Measurements from ENCODE around the gene ERFE. TPM values are rescaled to one million over a fixed set of nuclear protein-coding genes. Genes with fewer than 3 reads are reported as not detected.

The ERFE gene
- total RNA-seq, 1 donor from 2014 or later: not detected

GRCh38 chr2:238138331-238139195, 20.2 kb upstream of the ERFE start, which contains the start of gene KLHL30:
KLHL30 (plus strand) TSS chr2:238138668; CDS start chr2:238140755, 2,087 bp downstream.
- DNase-seq (ENCODE audit: low spot score): no peak
- Histone ChIP-seq H3K9ac (no peak within 1 kb of the TSS), H4K20me1 (ENCODE audit: low read depth) (no peaks in the 10 kb centered on the region), H3F3A (ENCODE audit: low read depth) (no peaks in the 10 kb centered on the region), H3K27ac (no peak within 1 kb of the TSS), H2AFZ (replicated peaks) (peak within 1 kb of the TSS; percentile 68), H3K79me2 (ENCODE audit: low read depth) (no peaks in the 10 kb centered on the region), H3K27me3 (no peaks in the 10 kb centered on the region), H3K36me3 (no peaks in the 10 kb centered on the region), H3K4me3 (no peak within 1 kb of the TSS), H3K9me3 (ENCODE audit: low read depth) (no peaks in the 10 kb centered on the region), H3K4me2 (no peak within 1 kb of the TSS), H3K4me1 (peaks cover 8% of the 10 kb centered on the region)
- no peaks in the 10 kb centered on the region for H3K4me1 Mint-ChIP-seq
- H3K27ac Mint-ChIP-seq: peak within 1 kb of the TSS; percentile 46
- no peaks in the 10 kb centered on the region for H3K9me3 Mint-ChIP-seq
- H3K36me3 Mint-ChIP-seq: no peaks in the 10 kb centered on the region
- no peak within 1 kb of the TSS for H3K4me3 Mint-ChIP-seq
- TF ChIP-seq EZH2phosphoT487 (IDR thresholded peaks at IDR 0.05) (no peak), EZH2 (IDR thresholded peaks at IDR 0.05) (no peak), CTCF (IDR thresholded peaks at IDR 0.05) (no peak)
- H3K27me3 Mint-ChIP-seq (ENCODE audit: insufficient read depth, low read depth): peaks cover 4% of the 10 kb centered on the region

- Histone ChIP-seq H3K36me3 (no peaks in the 10 kb centered on the region), H3K27me3 (no peaks in the 10 kb centered on the region), H4K20me1 (ENCODE audit: low read depth) (no peaks in the 10 kb centered on the region), H3K79me2 (ENCODE audit: low read depth) (no peaks in the 10 kb centered on the region), H3K27ac (no peak overlapping the region), H3F3A (ENCODE audit: low read depth) (no peaks in the 10 kb centered on the region), H2AFZ (replicated peaks) (peak overlapping the region; percentile 68), H3K4me3 (no peak overlapping the region), H3K4me2 (no peak overlapping the region), H3K4me1 (peaks cover 8% of the 10 kb centered on the region), H3K9me3 (ENCODE audit: low read depth) (no peaks in the 10 kb centered on the region), H3K9ac (no peak overlapping the region)
- Mint-ChIP-seq H3K27me3 (ENCODE audit: insufficient read depth, low read depth) (peaks cover 6% of the 10 kb centered on the region), H3K4me1 (no peaks in the 10 kb centered on the region), H3K36me3 (no peaks in the 10 kb centered on the region), H3K4me3 (no peak overlapping the region), H3K27ac (no peak overlapping the region), H3K9me3 (no peaks in the 10 kb centered on the region)
- peak; percentile 87 for TF ChIP-seq CTCF (IDR thresholded peaks at IDR 0.05)
- no peak for TF ChIP-seq EZH2 (IDR thresholded peaks at IDR 0.05)
- TF ChIP-seq EZH2phosphoT487 (IDR thresholded peaks at IDR 0.05): no peak
- DNase-seq (ENCODE audit: low spot score): peak; percentile 57
Observed at GRCh38 chr2:238139196-238140039, 19.4 kb upstream of the ERFE start.

- H3K27ac Mint-ChIP-seq: no peak overlapping the region
- H3K9me3 Mint-ChIP-seq: no peaks in the 10 kb centered on the region
- H4K20me1 ChIP-seq (ENCODE audit: low read depth): no peaks in the 10 kb centered on the region
- H3K4me1 ChIP-seq: peaks cover 8% of the 10 kb centered on the region
- no peak overlapping the region for H3K4me3 Mint-ChIP-seq
- H3K36me3 Mint-ChIP-seq: no peaks in the 10 kb centered on the region
- peaks cover 6% of the 10 kb centered on the region for H3K27me3 Mint-ChIP-seq (ENCODE audit: insufficient read depth, low read depth)
- no peak overlapping the region for H3K27ac ChIP-seq
- no peaks in the 10 kb centered on the region for H3K79me2 ChIP-seq (ENCODE audit: low read depth)
- H3K9ac ChIP-seq: no peak overlapping the region
- H2AFZ ChIP-seq (replicated peaks): no peak overlapping the region
- no peaks in the 10 kb centered on the region for H3F3A ChIP-seq (ENCODE audit: low read depth)
- no peak overlapping the region for H3K4me2 ChIP-seq
- DNase-seq (ENCODE audit: low spot score): no peak
- H3K4me3 ChIP-seq: no peak overlapping the region
- no peaks in the 10 kb centered on the region for H3K36me3 ChIP-seq
- no peaks in the 10 kb centered on the region for H3K4me1 Mint-ChIP-seq
- H3K9me3 ChIP-seq (ENCODE audit: low read depth): no peaks in the 10 kb centered on the region
- no peaks in the 10 kb centered on the region for H3K27me3 ChIP-seq
- no peak for TF ChIP-seq EZH2 (IDR thresholded peaks at IDR 0.05)
- TF ChIP-seq EZH2phosphoT487 (IDR thresholded peaks at IDR 0.05): no peak
- no peak for TF ChIP-seq CTCF (IDR thresholded peaks at IDR 0.05)
Observed at GRCh38 chr2:238140040-238140439, 18.7 kb upstream of the ERFE start.
